Retinal pigment epithelial cell (primary cell): ENCODE data around the gene FUNDC2.

ENCODE experiments used
- DNase-seq: peaks from one replicate; pipeline ENCODE4 v3.0.0-alpha.2; 2010; ENCODE audit warnings: low read depth
- H3K4me3 ChIP-seq: 2 replicates; pipeline ENCODE4 v1.5.1; 2011; ENCODE audit warnings: mild to moderate bottlenecking, low read length, control low read depth, moderate library complexity
- CTCF ChIP-seq: conservative IDR thresholded peaks from 2 replicates; pipeline ENCODE4 v1.5.1; 2011; ENCODE audit warnings: low read depth, low read length, control low read depth, inconsistent platforms

Gene FUNDC2

GRCh38 chrX:155056877-155057792 is 30.5 kb downstream of the FUNDC2 start:
- H3K4me3 ChIP-seq = no peak overlapping the region
- TF ChIP-seq CTCF = peak; percentile 72
- DNase-seq = no peak

- H3K4me3 ChIP-seq = no peak overlapping the region
- TF ChIP-seq CTCF = no peak
- DNase-seq = no peak
Measured at GRCh38 chrX:155061760-155062159, 35.1 kb downstream of the FUNDC2 start.

GRCh38 chrX:155065035-155065734 is 38.5 kb downstream of the FUNDC2 start:
- DNase-seq = no peak
- H3K4me3 ChIP-seq = no peak overlapping the region
- no peak for TF ChIP-seq CTCF

- no peak for DNase-seq
- TF ChIP-seq CTCF = no peak
- no peak overlapping the region for H3K4me3 ChIP-seq
Measured at GRCh38 chrX:155068165-155068564, 41.5 kb downstream of the FUNDC2 start.

GRCh38 chrX:155069414-155069813 is 42.8 kb downstream of the FUNDC2 start:
- no peak for DNase-seq
- no peak for TF ChIP-seq CTCF
- H3K4me3 ChIP-seq = no peak overlapping the region

GRCh38 chrX:155070038-155070437 is 43.4 kb downstream of the FUNDC2 start:
- no peak for TF ChIP-seq CTCF
- H3K4me3 ChIP-seq = peak overlapping the region; percentile 64
- DNase-seq = no peak

GRCh38 chrX:155070663-155070974 is 44.0 kb downstream of the FUNDC2 start:
- DNase-seq = no peak
- TF ChIP-seq CTCF = no peak

More at GRCh38 chrX:155070663-155070974, 44.0 kb downstream of the FUNDC2 start:
- peak overlapping the region; percentile 64 for H3K4me3 ChIP-seq
